Measurements from ENCODE around the gene TLR9. TPM values are rescaled to one million over a fixed set of nuclear protein-coding genes. Genes with fewer than 3 reads are reported as not detected.
"Not testable (repeated sequence)": the region's sequence is repeated elsewhere in the genome, so short reads cannot be mapped to it uniquely, and the experiment has no call there.

Gene TLR9
- polyA plus RNA-seq (ENCODE audit: insufficient read length in 3 of 3) = under 1 TPM in 2 of 3 donors, not detected in 1; 0.11 to 0.18 TPM

GRCh38 chr3:52225452-52226228, at the start of gene TLR9:
Gene TLR9, minus strand, starts transcription at chr3:52225645. Its CDS starts 116 bp downstream, at chr3:52225529.
- DNase-seq (ENCODE audit: low read depth in 3 of 3, low spot score in 2 of 3) = no peak

- DNase-seq (ENCODE audit: low read depth in 3 of 3, low spot score in 2 of 3) = not testable (repeated sequence)
These were observed 49.3 kb upstream of the TLR9 start for GRCh38 chr3:52274781-52275180.

- no peak for DNase-seq (ENCODE audit: low read depth in 3 of 3, low spot score in 2 of 3)
These were observed 47.4 kb upstream of the TLR9 start for GRCh38 chr3:52272831-52273230.

GRCh38 chr3:52272172-52272571, 46.7 kb upstream of the TLR9 start:
- DNase-seq (ENCODE audit: low read depth in 3 of 3, low spot score in 2 of 3) = not testable (repeated sequence)

- no peak for DNase-seq (ENCODE audit: low read depth in 3 of 3, low spot score in 2 of 3)
These were observed 44.9 kb upstream of the TLR9 start for GRCh38 chr3:52270252-52270754.

GRCh38 chr3:52269776-52270175, 44.3 kb upstream of the TLR9 start:
- no peak for DNase-seq (ENCODE audit: low read depth in 3 of 3, low spot score in 2 of 3)

GRCh38 chr3:52268036-52268435, 42.6 kb upstream of the TLR9 start:
- DNase-seq (ENCODE audit: low read depth in 3 of 3, low spot score in 2 of 3) = no peak

GRCh38 chr3:52265387-52265786, 39.9 kb upstream of the TLR9 start:
- DNase-seq (ENCODE audit: low read depth in 3 of 3, low spot score in 2 of 3) = no peak

GRCh38 chr3:52262447-52262846, 37.0 kb upstream of the TLR9 start:
- no peak for DNase-seq (ENCODE audit: low read depth in 3 of 3, low spot score in 2 of 3)

GRCh38 chr3:52259448-52259847, 34.0 kb upstream of the TLR9 start:
- DNase-seq (ENCODE audit: low read depth in 3 of 3, low spot score in 2 of 3) = no peak

- DNase-seq (ENCODE audit: low read depth in 3 of 3, low spot score in 2 of 3) = no peak
These were observed 33.6 kb upstream of the TLR9 start for GRCh38 chr3:52259035-52259434.

GRCh38 chr3:52257911-52258310, 32.5 kb upstream of the TLR9 start:
- no peak for DNase-seq (ENCODE audit: low read depth in 3 of 3, low spot score in 2 of 3)

- DNase-seq (ENCODE audit: low read depth in 3 of 3, low spot score in 2 of 3) = no peak
These were observed 31.2 kb upstream of the TLR9 start for GRCh38 chr3:52256622-52257021.

GRCh38 chr3:52256159-52256558, 30.7 kb upstream of the TLR9 start:
- no peak for DNase-seq (ENCODE audit: low read depth in 3 of 3, low spot score in 2 of 3)

GRCh38 chr3:52254608-52255007, 29.2 kb upstream of the TLR9 start:
- no peak for DNase-seq (ENCODE audit: low read depth in 3 of 3, low spot score in 2 of 3)

- no peak for DNase-seq (ENCODE audit: low read depth in 3 of 3, low spot score in 2 of 3)
These were observed 28.2 kb upstream of the TLR9 start for GRCh38 chr3:52253314-52254304.

- DNase-seq (ENCODE audit: low read depth in 3 of 3, low spot score in 2 of 3) = no peak
These were observed 24.7 kb upstream of the TLR9 start for GRCh38 chr3:52250122-52250521.

GRCh38 chr3:52249683-52250082, 24.2 kb upstream of the TLR9 start:
- DNase-seq (ENCODE audit: low read depth in 3 of 3, low spot score in 2 of 3) = no peak

- DNase-seq (ENCODE audit: low read depth in 3 of 3, low spot score in 2 of 3) = no peak
These were observed 23.5 kb upstream of the TLR9 start for GRCh38 chr3:52248816-52249547.

GRCh38 chr3:52248165-52248541, 22.7 kb upstream of the TLR9 start:
- no peak for DNase-seq (ENCODE audit: low read depth in 3 of 3, low spot score in 2 of 3)
